Measurements from ENCODE around the gene TPI1.

DNA sequence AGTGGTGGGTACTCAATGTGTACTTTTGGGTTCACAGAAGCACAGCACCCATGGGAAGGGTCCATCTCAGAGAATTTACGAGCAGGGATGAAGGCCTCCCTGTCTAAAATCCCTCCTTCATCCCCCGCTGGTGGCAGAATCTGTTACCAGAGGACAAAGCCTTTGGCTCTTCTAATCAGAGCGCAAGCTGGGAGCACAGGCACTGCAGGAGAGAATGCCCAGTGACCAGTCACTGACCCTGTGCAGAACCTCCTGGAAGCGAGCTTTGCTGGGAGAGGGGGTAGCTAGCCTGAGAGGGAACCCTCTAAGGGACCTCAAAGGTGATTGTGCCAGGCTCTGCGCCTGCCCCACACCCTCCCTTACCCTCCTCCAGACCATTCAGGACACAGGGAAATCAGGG is 47.2 kb upstream of the TPI1 start:
- TF ChIP-seq, protein P1, sequence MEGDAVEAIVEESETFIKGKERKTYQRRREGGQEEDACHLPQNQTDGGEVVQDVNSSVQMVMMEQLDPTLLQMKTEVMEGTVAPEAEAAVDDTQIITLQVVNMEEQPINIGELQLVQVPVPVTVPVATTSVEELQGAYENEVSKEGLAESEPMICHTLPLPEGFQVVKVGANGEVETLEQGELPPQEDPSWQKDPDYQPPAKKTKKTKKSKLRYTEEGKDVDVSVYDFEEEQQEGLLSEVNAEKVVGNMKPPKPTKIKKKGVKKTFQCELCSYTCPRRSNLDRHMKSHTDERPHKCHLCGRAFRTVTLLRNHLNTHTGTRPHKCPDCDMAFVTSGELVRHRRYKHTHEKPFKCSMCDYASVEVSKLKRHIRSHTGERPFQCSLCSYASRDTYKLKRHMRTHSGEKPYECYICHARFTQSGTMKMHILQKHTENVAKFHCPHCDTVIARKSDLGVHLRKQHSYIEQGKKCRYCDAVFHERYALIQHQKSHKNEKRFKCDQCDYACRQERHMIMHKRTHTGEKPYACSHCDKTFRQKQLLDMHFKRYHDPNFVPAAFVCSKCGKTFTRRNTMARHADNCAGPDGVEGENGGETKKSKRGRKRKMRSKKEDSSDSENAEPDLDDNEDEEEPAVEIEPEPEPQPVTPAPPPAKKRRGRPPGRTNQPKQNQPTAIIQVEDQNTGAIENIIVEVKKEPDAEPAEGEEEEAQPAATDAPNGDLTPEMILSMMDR (IDR thresholded peaks at IDR 0.05) = no peak
- TF ChIP-seq POLR2A (IDR thresholded peaks at IDR 0.05) = no peak

All from right lobe of liver (tissue), 4 donors.